Peyer's patch (tissue), 4 donors: ENCODE results near the gene DEGS1. TPM values are rescaled to one million over a fixed set of nuclear protein-coding genes. Genes with fewer than 3 reads are reported as not detected.

Experiments
- DNase-seq, 3 donors: peaks; one replicate each; pipeline ENCODE4 v3.0.0-alpha.2; 2017 to 2019
- H3K27ac ChIP-seq, 4 donors: fragments of 200-600 bp; sonication (generic); one replicate each; pipeline ENCODE4 v1.5.1; 2016 to 2019
- H3K27me3 ChIP-seq, 2 donors: fragments of 200-600 bp; sonication (generic); one replicate each; pipeline ENCODE4 v1.5.1; 2019
- H3K36me3 ChIP-seq, 3 donors: fragments of 200-600 bp; sonication (generic); one replicate each; pipeline ENCODE4 v1.5.1; 2016 to 2019
- H3K4me1 ChIP-seq, 4 donors: fragments of 200-600 bp; sonication (generic); one replicate each; pipeline ENCODE4 v1.5.1; 2016 to 2019
- H3K4me3 ChIP-seq, 4 donors: fragments of 200-600 bp; sonication (generic); 1 replicate in 3 of 4; 2 replicates in 1 of 4; pipeline ENCODE4 v1.5.1; 2016 to 2019; ENCODE audit warnings: mild to moderate bottlenecking in 1 of 4
- H3K9me3 ChIP-seq, 4 donors: fragments of 200-600 bp; sonication (generic); one replicate each; pipeline ENCODE4 v1.5.1; 2016 to 2019; ENCODE audit warnings: mild to moderate bottlenecking in 1 of 4
- POLR2A ChIP-seq, 2 donors: fragments of 450-650 bp; IDR thresholded peaks; one replicate each; pipeline ENCODE4 v1.5.1; 2017; ENCODE audit warnings: antibody characterized with exemption in 2 of 2, mild to moderate bottlenecking in 2 of 2, moderate library complexity in 2 of 2
- total RNA-seq, 4 donors: library from RNA; depleted of rRNA; stranded (reverse); fragments of >200 nt; gene quantifications; one replicate each; pipeline ENCODE4 v1.1.0, GENCODE V29; 2016
- TF ChIP-seq, protein P1 (sequence below), 6 experiments: fragments of 450-650 bp in 4 of 6; fragments of 200-600 bp in 2 of 6; sonication (generic) in 1 of 6; IDR thresholded peaks; one replicate each; pipeline ENCODE4 v1.5.1; 2017 to 2019; ENCODE audit warnings: antibody characterized with exemption in 6 of 6, mild to moderate bottlenecking in 3 of 6, moderate library complexity in 1 of 6

DEGS1 gene
- total RNA-seq, 4 donors from 2014 or later = 14.6 to 46.4 (median 20.0) TPM

DNA sequence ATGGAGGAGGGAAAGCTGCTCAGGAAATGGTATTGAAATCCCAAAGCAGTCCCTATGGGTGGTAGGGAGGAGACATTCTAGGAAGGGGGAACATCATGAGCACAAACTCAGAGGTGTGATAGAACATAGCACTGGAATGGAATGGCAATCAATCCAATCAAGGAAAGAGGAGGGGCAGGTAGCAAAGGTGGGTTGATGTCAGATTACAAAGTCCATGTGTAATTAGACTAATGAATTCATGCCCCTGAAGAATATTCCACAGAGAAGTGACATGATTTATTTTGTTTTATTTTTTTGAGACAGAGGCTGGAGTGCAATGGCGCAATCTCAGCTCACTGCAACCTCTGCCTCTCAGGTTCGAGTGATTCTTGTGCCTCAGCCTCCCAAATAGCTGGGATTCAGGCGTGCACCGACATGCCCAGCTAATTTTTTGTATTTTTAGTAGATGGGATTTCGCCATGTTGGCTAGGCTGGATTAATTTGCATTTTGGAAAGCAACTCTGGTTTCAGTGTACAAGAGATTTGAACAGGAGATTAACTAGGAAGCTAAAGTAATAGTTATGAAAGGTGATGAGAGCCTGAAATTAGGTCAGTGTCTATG, 36.1 kb downstream of the DEGS1 start:
- Histone ChIP-seq H3K36me3 (no peaks in the 10 kb centered on the region), H3K4me1 (peaks cover 0 to 9% (median 0%) of the 10 kb centered on the region in 4 donors), H3K27me3 (no peaks in the 10 kb centered on the region), H3K27ac (peak overlapping the region in 3 of 4 donors; percentile 18 to 61 (median 61)), H3K4me3 (no peak overlapping the region), H3K9me3 (no peaks in the 10 kb centered on the region)
- TF ChIP-seq, protein P1, sequence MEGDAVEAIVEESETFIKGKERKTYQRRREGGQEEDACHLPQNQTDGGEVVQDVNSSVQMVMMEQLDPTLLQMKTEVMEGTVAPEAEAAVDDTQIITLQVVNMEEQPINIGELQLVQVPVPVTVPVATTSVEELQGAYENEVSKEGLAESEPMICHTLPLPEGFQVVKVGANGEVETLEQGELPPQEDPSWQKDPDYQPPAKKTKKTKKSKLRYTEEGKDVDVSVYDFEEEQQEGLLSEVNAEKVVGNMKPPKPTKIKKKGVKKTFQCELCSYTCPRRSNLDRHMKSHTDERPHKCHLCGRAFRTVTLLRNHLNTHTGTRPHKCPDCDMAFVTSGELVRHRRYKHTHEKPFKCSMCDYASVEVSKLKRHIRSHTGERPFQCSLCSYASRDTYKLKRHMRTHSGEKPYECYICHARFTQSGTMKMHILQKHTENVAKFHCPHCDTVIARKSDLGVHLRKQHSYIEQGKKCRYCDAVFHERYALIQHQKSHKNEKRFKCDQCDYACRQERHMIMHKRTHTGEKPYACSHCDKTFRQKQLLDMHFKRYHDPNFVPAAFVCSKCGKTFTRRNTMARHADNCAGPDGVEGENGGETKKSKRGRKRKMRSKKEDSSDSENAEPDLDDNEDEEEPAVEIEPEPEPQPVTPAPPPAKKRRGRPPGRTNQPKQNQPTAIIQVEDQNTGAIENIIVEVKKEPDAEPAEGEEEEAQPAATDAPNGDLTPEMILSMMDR (IDR thresholded peaks at IDR 0.05) = no peak
- no peak for TF ChIP-seq POLR2A (IDR thresholded peaks at IDR 0.05)
- DNase-seq = peak in 1 of 3 donors; percentile 49

DNA sequence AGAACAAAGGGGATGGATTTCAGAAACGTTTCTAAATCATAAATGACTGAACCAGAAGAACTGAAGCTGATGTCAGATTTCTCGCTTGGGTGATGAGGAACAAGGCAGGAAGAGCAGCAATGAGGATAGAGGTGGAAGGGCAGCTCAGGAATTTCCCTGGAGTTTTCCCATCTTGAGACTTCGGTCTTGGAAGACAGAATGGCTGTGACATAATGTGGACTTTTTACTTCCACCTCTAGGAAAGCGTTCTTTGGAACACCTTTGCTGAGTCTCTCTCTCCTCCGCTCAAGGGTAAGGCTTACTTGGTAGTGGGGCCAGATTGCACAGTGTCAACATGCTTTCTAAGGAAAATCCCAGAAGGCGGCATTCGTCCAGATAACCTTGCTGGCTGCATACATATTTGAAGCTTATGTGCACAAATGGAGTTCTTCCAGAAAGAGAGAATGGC, 36.6 kb downstream of the DEGS1 start:
- H3K27ac ChIP-seq = peak overlapping the region in 2 of 4 donors; percentile 61
- H3K4me1 ChIP-seq = peaks cover 0 to 9% (median 0%) of the 10 kb centered on the region in 4 donors
- no peak for TF ChIP-seq POLR2A (IDR thresholded peaks at IDR 0.05)
- TF ChIP-seq, protein P1 (IDR thresholded peaks at IDR 0.05) = no peak
- H3K4me3 ChIP-seq = no peak overlapping the region
- H3K36me3 ChIP-seq = no peaks in the 10 kb centered on the region
- no peaks in the 10 kb centered on the region for H3K27me3 ChIP-seq
- no peaks in the 10 kb centered on the region for H3K9me3 ChIP-seq
- no peak for DNase-seq

DNA sequence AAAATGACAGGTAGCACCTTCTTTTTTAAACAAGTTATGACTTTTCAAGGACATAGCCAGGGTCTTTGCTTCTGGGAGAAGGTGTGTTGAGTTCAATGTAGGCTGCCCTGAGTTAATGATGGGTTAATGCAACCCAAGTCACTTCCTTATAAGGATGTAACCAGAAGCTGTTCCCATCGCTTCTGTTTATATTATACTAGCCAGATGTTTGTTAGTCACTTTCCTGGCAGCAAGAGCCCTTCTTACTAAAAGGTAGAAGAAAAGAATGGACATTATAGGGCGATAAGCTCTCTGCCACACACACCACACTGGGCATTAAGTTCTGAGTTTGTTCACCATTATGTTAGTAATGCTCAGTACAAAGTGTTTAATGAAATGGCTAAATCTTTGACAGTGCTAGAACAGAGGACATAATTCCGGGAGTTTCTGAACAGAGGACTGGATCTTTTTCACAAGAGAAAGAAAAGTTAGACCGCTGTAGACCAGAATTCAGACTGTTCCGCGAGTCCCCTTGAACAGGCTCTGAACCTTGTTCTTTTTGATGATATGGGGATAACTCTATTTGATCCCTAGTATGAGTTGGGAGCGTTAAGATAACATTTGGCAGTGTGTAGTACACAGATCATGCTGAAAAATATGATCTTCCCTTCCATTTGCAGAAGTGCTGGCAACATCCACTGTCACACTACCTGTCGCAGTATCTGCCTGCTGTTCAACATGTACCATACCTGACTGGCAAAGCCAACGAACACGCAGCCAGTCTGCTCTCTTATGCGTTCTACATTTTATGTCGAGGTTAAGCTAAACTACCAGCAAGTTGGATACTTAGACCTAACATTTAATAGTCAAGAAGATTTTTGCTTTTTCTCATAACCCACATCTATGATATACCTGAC, 41.0 kb downstream of the DEGS1 start:
- TF ChIP-seq, protein P1 (IDR thresholded peaks at IDR 0.05) = no peak
- no peak for TF ChIP-seq POLR2A (IDR thresholded peaks at IDR 0.05)
- peak overlapping the region in 1 of 4 donors; percentile 25 for H3K27ac ChIP-seq
- H3K36me3 ChIP-seq = peaks cover 0 to 24% (median 0%) of the 10 kb centered on the region in 3 donors
- no peak for DNase-seq
- peaks cover 0 to 4% (median 0%) of the 10 kb centered on the region in 4 donors for H3K4me1 ChIP-seq
- no peak overlapping the region for H3K4me3 ChIP-seq
- no peaks in the 10 kb centered on the region for H3K9me3 ChIP-seq
- H3K27me3 ChIP-seq = no peaks in the 10 kb centered on the region

DNA sequence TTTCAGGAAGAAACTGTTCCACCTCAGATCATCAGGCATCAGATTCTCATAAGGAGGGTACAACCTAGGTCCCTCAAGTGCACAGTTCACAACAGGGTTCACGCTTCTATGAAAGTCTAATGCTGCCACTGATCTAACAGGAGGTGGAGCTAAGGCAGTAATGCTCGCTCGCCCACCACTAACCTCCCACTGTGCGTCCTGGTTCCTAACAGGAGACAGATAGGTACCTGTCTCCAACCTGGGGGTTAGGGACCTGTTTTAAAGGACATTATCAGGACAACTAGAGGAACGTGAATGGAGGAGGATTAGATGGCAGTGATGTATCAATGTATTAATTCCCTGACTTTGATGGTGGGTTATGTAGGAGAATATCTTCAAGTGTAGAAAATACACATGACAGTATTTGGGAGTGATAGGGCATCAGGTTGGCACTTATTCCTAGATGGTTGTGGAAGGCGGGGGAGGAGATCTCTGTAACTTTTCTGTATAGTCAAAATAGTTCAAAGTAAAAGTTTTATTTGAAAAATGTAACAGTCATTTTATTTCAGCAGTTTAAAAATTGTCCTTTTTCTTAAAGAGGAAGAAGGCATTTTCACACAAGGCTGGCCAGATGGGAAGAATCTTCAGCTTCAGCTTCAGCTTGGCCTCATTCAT, 43.9 kb downstream of the DEGS1 start:
- TF ChIP-seq, protein P1 (IDR thresholded peaks at IDR 0.05) = no peak
- no peak for TF ChIP-seq POLR2A (IDR thresholded peaks at IDR 0.05)
- peaks cover 0 to 47% (median 0%) of the 10 kb centered on the region in 3 donors for H3K36me3 ChIP-seq
- DNase-seq = no peak
- H3K4me3 ChIP-seq = no peak overlapping the region
- H3K9me3 ChIP-seq = no peaks in the 10 kb centered on the region
- H3K27ac ChIP-seq = no peak overlapping the region
- H3K4me1 ChIP-seq = no peaks in the 10 kb centered on the region
- H3K27me3 ChIP-seq = no peaks in the 10 kb centered on the region

DNA sequence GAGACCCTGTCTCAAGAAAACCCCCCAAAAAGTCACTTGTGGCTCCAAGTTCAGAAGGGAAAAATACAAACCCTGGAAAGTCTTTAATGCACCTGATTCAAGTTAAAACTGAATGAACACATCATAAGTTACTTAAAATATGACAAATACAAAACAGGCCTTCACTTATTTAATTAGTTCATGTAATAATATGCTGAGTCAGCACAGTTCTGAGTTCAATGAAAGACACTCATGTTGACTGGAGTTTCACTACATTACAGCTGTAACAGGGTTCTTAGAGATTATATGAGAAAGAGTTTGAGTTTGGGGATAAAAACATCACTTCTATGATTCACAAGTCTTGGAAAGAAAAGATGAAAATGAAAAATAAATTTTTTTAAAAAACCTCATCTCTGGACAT, 51.0 kb downstream of the DEGS1 start:
- no peak for DNase-seq
- no peak overlapping the region for H3K4me3 ChIP-seq
- peaks cover 0 to 62% (median 0%) of the 10 kb centered on the region in 3 donors for H3K36me3 ChIP-seq
- H3K4me1 ChIP-seq = no peaks in the 10 kb centered on the region
- H3K27me3 ChIP-seq = no peaks in the 10 kb centered on the region
- no peaks in the 10 kb centered on the region for H3K9me3 ChIP-seq
- no peak overlapping the region for H3K27ac ChIP-seq
- TF ChIP-seq, protein P1 (IDR thresholded peaks at IDR 0.05) = no peak
- no peak for TF ChIP-seq POLR2A (IDR thresholded peaks at IDR 0.05)
